Measurements from ENCODE around the gene PTPRT. TPM values are rescaled to one million over a fixed set of nuclear protein-coding genes. Genes with fewer than 3 reads are reported as not detected.

PTPRT gene
- total and polyA plus RNA-seq, 2 of the 13 experiments (the other 11 are each of a cell fraction or from before 2014, with no cell fraction given): under 0.01 to 0.09 TPM

- FAIRE-seq (no peak), ATAC-seq (no peak), DNase-seq (ENCODE audit: low spot score) (no peak)
- H4K20me1 ChIP-seq (ENCODE audit: insufficient read depth, low read length): no peaks in the 10 kb centered on the region
- no peak overlapping the region for H3K4me3 ChIP-seq (replicated peaks in 1 of 3; ENCODE audit: insufficient read depth in 1 of 3, low read depth in 2 of 3, low read length in 3 of 3)
- WGBS (ENCODE audit: low lambda C conversion rate): 10% methylated on average over 2 of the region's 2 CpGs
- H3K27me3 ChIP-seq (ENCODE audit: control insufficient read depth in 1 of 2, insufficient read depth in 2 of 2, low read length in 2 of 2): no peaks in the 10 kb centered on the region
- peaks cover 60% of the 10 kb centered on the region for H3K9me3 ChIP-seq (ENCODE audit: low read length)
- no peaks in the 10 kb centered on the region for H3K4me1 ChIP-seq (ENCODE audit: insufficient read depth, low read length)
- no peak overlapping the region for H3K4me2 ChIP-seq (ENCODE audit: low read depth, low read length)
- no TSS peak for BruUV-seq (replicated peaks)
- intact Hi-C loops (cut with micrococcal nuclease; ENCODE audit: unreplicated experiment) (no loop called here), in situ Hi-C loops (cut with HindIII; ENCODE audit: extremely low pct_ligation_motif_present, low pct_unique_long_range_greater_than_20kb) (no loop called here)
- no peaks in the 10 kb centered on the region for H3K36me3 ChIP-seq (replicated peaks in 1 of 2; ENCODE audit: control insufficient read depth in 1 of 2, insufficient read depth in 2 of 2, low read length in 2 of 2)
- no peaks in the 10 kb centered on the region for H3K79me2 ChIP-seq (ENCODE audit: insufficient read depth, low read length)
- CTCF ChIA-PET (ENCODE audit: low intra/inter-chr PET ratio, low total read pairs): no interaction called here
- no peak for TF ChIP-seq PAF1 (CRISPR knock-in tag; IDR thresholded peaks at IDR 0.05)
- TF ChIP-seq ZNF318 (CRISPR knock-in tag; IDR thresholded peaks at IDR 0.05): no peak
- no peak overlapping the region for H2AFZ ChIP-seq (ENCODE audit: low read length)
- H3K27ac ChIP-seq (ENCODE audit: extremely low read length, insufficient read depth, low read length): no peak overlapping the region
- no peak overlapping the region for H3K9ac ChIP-seq (ENCODE audit: insufficient read depth, low read depth, low read length)
- POLR2A ChIA-PET: no interaction called here
These were observed 503.6 kb downstream of the PTPRT start for GRCh38 chr20:42686057-42686456.
